ENCODE measurements around the gene TUBB2A. TPM values are rescaled to one million over a fixed set of nuclear protein-coding genes. Genes with fewer than 3 reads are reported as not detected.
A peak's percentile ranks its signal among the peaks of the same experiment; 100 is the strongest.

Gene TUBB2A
- total and polyA plus RNA-seq, 2 of the 13 experiments (the other 11 are each of a cell fraction or from before 2014, with no cell fraction given), result 35.3 to 106 TPM

DNA sequence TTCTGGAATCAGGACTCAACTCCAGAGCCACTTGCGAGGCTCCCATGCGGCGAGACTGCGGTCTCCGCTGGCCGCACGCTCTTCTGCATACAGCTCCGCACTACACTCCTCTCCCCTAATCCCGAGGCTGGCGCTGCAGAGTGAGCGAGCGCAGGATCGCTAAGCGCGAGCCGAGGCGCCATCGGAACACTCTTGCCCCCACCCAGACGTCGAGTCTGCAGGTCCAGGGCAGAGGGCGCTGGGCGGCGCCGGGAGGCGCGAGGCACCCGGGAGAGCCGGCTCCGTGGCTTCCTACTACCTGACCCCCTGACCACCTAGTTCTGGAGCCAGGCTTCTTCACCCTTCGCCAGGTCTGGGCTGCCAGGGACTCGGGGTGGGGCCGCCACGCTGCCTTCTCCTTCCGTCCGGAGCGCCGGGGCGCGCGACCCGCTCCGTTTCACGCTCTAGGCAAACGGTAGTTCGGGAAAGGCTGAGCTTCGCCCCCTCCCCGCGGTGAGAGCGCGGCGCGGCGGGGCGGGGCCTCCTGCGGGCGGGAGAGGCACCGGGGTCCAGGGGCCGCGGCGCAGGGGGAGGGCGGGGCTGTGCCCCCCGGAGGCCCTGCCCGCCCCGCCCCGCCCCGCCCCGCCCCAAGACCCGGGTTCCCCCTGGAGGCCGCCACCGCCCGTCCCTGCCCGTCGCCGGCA is 5.4 kb upstream of the TUBB2A start (continued):
- TF ChIP-seq, protein P1, sequence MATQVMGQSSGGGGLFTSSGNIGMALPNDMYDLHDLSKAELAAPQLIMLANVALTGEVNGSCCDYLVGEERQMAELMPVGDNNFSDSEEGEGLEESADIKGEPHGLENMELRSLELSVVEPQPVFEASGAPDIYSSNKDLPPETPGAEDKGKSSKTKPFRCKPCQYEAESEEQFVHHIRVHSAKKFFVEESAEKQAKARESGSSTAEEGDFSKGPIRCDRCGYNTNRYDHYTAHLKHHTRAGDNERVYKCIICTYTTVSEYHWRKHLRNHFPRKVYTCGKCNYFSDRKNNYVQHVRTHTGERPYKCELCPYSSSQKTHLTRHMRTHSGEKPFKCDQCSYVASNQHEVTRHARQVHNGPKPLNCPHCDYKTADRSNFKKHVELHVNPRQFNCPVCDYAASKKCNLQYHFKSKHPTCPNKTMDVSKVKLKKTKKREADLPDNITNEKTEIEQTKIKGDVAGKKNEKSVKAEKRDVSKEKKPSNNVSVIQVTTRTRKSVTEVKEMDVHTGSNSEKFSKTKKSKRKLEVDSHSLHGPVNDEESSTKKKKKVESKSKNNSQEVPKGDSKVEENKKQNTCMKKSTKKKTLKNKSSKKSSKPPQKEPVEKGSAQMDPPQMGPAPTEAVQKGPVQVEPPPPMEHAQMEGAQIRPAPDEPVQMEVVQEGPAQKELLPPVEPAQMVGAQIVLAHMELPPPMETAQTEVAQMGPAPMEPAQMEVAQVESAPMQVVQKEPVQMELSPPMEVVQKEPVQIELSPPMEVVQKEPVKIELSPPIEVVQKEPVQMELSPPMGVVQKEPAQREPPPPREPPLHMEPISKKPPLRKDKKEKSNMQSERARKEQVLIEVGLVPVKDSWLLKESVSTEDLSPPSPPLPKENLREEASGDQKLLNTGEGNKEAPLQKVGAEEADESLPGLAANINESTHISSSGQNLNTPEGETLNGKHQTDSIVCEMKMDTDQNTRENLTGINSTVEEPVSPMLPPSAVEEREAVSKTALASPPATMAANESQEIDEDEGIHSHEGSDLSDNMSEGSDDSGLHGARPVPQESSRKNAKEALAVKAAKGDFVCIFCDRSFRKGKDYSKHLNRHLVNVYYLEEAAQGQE (IDR thresholded peaks at IDR 0.05; ENCODE audit: borderline replicate concordance in 1 of 2, low read depth in 1 of 2, low read length in 2 of 2), result no peak; a peak in 1 of 4 replicates
- peak in 1 of 2 experiments; percentile 69; a peak in 2 of 4 replicates for TF ChIP-seq KLF16 (CRISPR knock-in tag; IDR thresholded peaks at IDR 0.05)
- peak; percentile 96; the same call in 1 of the 2 replicates for TF ChIP-seq ZNF776 (CRISPR knock-in tag; IDR thresholded peaks at IDR 0.05)
- TF ChIP-seq, protein P2, sequence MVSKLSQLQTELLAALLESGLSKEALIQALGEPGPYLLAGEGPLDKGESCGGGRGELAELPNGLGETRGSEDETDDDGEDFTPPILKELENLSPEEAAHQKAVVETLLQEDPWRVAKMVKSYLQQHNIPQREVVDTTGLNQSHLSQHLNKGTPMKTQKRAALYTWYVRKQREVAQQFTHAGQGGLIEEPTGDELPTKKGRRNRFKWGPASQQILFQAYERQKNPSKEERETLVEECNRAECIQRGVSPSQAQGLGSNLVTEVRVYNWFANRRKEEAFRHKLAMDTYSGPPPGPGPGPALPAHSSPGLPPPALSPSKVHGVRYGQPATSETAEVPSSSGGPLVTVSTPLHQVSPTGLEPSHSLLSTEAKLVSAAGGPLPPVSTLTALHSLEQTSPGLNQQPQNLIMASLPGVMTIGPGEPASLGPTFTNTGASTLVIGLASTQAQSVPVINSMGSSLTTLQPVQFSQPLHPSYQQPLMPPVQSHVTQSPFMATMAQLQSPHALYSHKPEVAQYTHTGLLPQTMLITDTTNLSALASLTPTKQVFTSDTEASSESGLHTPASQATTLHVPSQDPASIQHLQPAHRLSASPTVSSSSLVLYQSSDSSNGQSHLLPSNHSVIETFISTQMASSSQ (IDR thresholded peaks at IDR 0.05; ENCODE audit: low read depth), result no peak
- TF ChIP-seq, protein P2 (CRISPR knock-in tag; IDR thresholded peaks at IDR 0.05; ENCODE audit: borderline replicate concordance), result peak; percentile 67
- no peak for TF ChIP-seq NR2F2 (IDR thresholded peaks at IDR 0.05; ENCODE audit: borderline replicate concordance, low read depth)
- TF ChIP-seq, protein P3, sequence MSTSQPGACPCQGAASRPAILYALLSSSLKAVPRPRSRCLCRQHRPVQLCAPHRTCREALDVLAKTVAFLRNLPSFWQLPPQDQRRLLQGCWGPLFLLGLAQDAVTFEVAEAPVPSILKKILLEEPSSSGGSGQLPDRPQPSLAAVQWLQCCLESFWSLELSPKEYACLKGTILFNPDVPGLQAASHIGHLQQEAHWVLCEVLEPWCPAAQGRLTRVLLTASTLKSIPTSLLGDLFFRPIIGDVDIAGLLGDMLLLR (CRISPR knock-in tag; IDR thresholded peaks at IDR 0.05), result peak; percentile 95; the same call in 1 of the 2 replicates
- TF ChIP-seq YEATS4 (CRISPR knock-in tag; IDR thresholded peaks at IDR 0.05; ENCODE audit: borderline replicate concordance), result peak; percentile 88
- TF ChIP-seq SOX5 (CRISPR knock-in tag; IDR thresholded peaks at IDR 0.05; ENCODE audit: borderline replicate concordance), result peak; percentile 55
- TF ChIP-seq ZNF230 (CRISPR knock-in tag; IDR thresholded peaks at IDR 0.05), result peak; percentile 88; the same call in 1 of the 2 replicates
- TF ChIP-seq, protein P4, sequence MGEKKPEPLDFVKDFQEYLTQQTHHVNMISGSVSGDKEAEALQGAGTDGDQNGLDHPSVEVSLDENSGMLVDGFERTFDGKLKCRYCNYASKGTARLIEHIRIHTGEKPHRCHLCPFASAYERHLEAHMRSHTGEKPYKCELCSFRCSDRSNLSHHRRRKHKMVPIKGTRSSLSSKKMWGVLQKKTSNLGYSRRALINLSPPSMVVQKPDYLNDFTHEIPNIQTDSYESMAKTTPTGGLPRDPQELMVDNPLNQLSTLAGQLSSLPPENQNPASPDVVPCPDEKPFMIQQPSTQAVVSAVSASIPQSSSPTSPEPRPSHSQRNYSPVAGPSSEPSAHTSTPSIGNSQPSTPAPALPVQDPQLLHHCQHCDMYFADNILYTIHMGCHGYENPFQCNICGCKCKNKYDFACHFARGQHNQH (CRISPR knock-in tag; IDR thresholded peaks at IDR 0.05), result peak; percentile 48; the same call in 1 of the 2 replicates
- peak; percentile 89 for TF ChIP-seq AHR (CRISPR knock-in tag; IDR thresholded peaks at IDR 0.05)
- no peak for TF ChIP-seq ZNF17 (CRISPR knock-in tag; IDR thresholded peaks at IDR 0.05)
- no peak; the same call in 1 of the 2 replicates for TF ChIP-seq SOX13 (IDR thresholded peaks at IDR 0.05)
- TF ChIP-seq SOX13 (CRISPR knock-in tag; conservative IDR thresholded peaks at IDR 0.05 in 1 of 2, IDR thresholded peaks at IDR 0.05 in 1 of 2), result peak in 1 of 2 experiments; percentile 54; a peak in 2 of 4 replicates
- TF ChIP-seq SRSF9 (IDR thresholded peaks at IDR 0.05; ENCODE audit: borderline replicate concordance, insufficient read depth, low read depth, low read length, poor library complexity, severe bottlenecking), result no peak
- TF ChIP-seq ZNF205 (CRISPR knock-in tag; IDR thresholded peaks at IDR 0.05), result peak; percentile 67; the same call in 1 of the 2 replicates
- TF ChIP-seq NFIB (CRISPR knock-in tag; IDR thresholded peaks at IDR 0.05; ENCODE audit: borderline replicate concordance), result 0 out of 2 replicates have a peak, but pooled peaks have one; percentile 86
- TF ChIP-seq KDM3A (CRISPR knock-in tag; IDR thresholded peaks at IDR 0.05; ENCODE audit: low read depth), result peak; percentile 83; the same call in 1 of the 2 replicates

Data from HepG2 (cell line).